ENCODE measurements around the gene CCL8.

Gene CCL8

DNA sequence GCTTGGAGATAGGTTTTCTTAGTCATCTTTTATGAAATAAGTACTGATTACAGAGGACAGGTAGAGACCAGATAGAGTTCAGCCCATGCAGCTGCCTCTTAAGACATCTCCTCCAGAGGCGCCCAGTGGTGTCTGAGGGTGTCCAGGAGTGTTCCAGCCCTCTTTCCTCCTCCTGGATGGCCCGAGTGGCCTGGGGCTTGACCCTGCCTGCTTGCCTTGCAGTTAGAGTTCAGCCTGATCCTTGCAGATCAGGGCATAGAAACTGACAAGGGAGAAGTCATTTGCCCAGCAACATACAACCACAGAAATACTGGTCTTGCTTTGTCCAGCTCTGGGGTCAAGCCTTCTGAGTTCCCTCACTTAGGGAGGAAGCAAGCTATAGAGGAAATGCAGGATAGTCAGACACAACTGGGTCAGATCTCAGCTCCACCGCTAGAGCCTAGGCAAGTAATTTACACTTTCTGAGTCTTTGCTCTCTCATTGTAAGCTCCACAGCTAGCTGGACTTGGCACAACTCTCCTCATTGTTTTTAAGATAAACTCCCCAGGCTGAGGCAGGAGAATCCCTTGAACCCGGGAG lies 47.4 kb downstream of the CCL8 start:
- Histone ChIP-seq H2BK5ac (ENCODE audit: low read length) (no peak overlapping the region), H3K27ac (replicated peaks; ENCODE audit: low read length) (no peak overlapping the region), H3K23ac (ENCODE audit: low read depth, low read length, poor library complexity) (no peak overlapping the region), H2AFZ (ENCODE audit: low read length) (no peak overlapping the region), H2AK5ac (ENCODE audit: low read depth, low read length) (no peak overlapping the region), H3K4me1 (ENCODE audit: control insufficient read depth in 2 of 2, insufficient read depth in 1 of 2, low read depth in 1 of 2, low read length in 2 of 2) (no peaks in the 10 kb centered on the region), H4K91ac (ENCODE audit: low read depth, low read length, poor library complexity) (no peak overlapping the region), H3K9me3 (replicated peaks in 1 of 2; ENCODE audit: control insufficient read depth in 2 of 2, insufficient read depth in 1 of 2, low read depth in 1 of 2, low read length in 2 of 2) (no peaks in the 10 kb centered on the region), H3K9ac (ENCODE audit: low read depth, low read length, poor library complexity) (no peak overlapping the region), H3K79me1 (ENCODE audit: low read depth, low read length) (no peaks in the 10 kb centered on the region), H2BK15ac (ENCODE audit: low read length) (no peak overlapping the region), H2BK12ac (ENCODE audit: low read length) (no peak overlapping the region), H3K4ac (ENCODE audit: low read length) (no peak overlapping the region), H3K18ac (ENCODE audit: low read length) (no peak overlapping the region), H2BK120ac (ENCODE audit: low read depth, low read length) (no peak overlapping the region), H3K36me3 (replicated peaks in 1 of 2; ENCODE audit: control insufficient read depth in 2 of 2, insufficient read depth in 2 of 2, low read length in 2 of 2) (no peaks in the 10 kb centered on the region), H3K4me2 (ENCODE audit: insufficient read depth, low read length, poor library complexity, severe bottlenecking) (no peak overlapping the region), H3K4me3 (ENCODE audit: low read length in 2 of 2) (no peak overlapping the region), H3K14ac (ENCODE audit: low read length) (no peak overlapping the region), H4K8ac (ENCODE audit: low read depth, low read length) (no peak overlapping the region), H3K27me3 (ENCODE audit: control insufficient read depth in 3 of 3, insufficient read depth in 3 of 3, low read depth in 1 of 3, low read length in 3 of 3) (no peaks in the 10 kb centered on the region)
- WGBS, 2 donors (ENCODE audit: extremely low coverage in 2 of 2, insufficient read length in 2 of 2, insufficient replicate concordance in 1 of 2): no CpG with 5 or more reads among the region's 4 CpGs
- DNase-seq (ENCODE audit: low spot score): no peak

GRCh38 chr17:34367486-34368195 lies 48.4 kb downstream of the CCL8 start:
- Histone ChIP-seq H3K4me1 (ENCODE audit: control insufficient read depth in 2 of 2, insufficient read depth in 1 of 2, low read depth in 1 of 2, low read length in 2 of 2) (no peaks in the 10 kb centered on the region), H4K8ac (ENCODE audit: low read depth, low read length) (no peak overlapping the region)
- no peak for DNase-seq (ENCODE audit: low spot score)

GRCh38 chr17:34368196-34368945 lies 49.1 kb downstream of the CCL8 start:
- no peak overlapping the region for H3K14ac ChIP-seq (ENCODE audit: low read length)
- H3K36me3 ChIP-seq (replicated peaks in 1 of 2; ENCODE audit: control insufficient read depth in 2 of 2, insufficient read depth in 2 of 2, low read length in 2 of 2): no peaks in the 10 kb centered on the region
- no peak overlapping the region for H3K23ac ChIP-seq (ENCODE audit: low read depth, low read length, poor library complexity)
- no peaks in the 10 kb centered on the region for H3K9me3 ChIP-seq (replicated peaks in 1 of 2; ENCODE audit: control insufficient read depth in 2 of 2, insufficient read depth in 1 of 2, low read depth in 1 of 2, low read length in 2 of 2)
- no CpG with 5 or more reads among the region's 9 CpGs for WGBS, 2 donors (ENCODE audit: extremely low coverage in 2 of 2, insufficient read length in 2 of 2, insufficient replicate concordance in 1 of 2)
- H3K4me3 ChIP-seq (ENCODE audit: low read length in 2 of 2): no peak overlapping the region
- no peak overlapping the region for H2BK5ac ChIP-seq (ENCODE audit: low read length)
- no peaks in the 10 kb centered on the region for H3K79me1 ChIP-seq (ENCODE audit: low read depth, low read length)
- no peak overlapping the region for H2BK120ac ChIP-seq (ENCODE audit: low read depth, low read length)
- no peak overlapping the region for H3K27ac ChIP-seq (replicated peaks; ENCODE audit: low read length)
- H3K18ac ChIP-seq (ENCODE audit: low read length): no peak overlapping the region
- no peak overlapping the region for H2BK12ac ChIP-seq (ENCODE audit: low read length)
- no peak overlapping the region for H4K8ac ChIP-seq (ENCODE audit: low read depth, low read length)
- H3K4me1 ChIP-seq (ENCODE audit: control insufficient read depth in 2 of 2, insufficient read depth in 1 of 2, low read depth in 1 of 2, low read length in 2 of 2): no peaks in the 10 kb centered on the region
- no peak overlapping the region for H4K91ac ChIP-seq (ENCODE audit: low read depth, low read length, poor library complexity)
- no peak overlapping the region for H2BK15ac ChIP-seq (ENCODE audit: low read length)
- H2AFZ ChIP-seq (ENCODE audit: low read length): no peak overlapping the region
- no peak overlapping the region for H2AK5ac ChIP-seq (ENCODE audit: low read depth, low read length)
- H3K27me3 ChIP-seq (ENCODE audit: control insufficient read depth in 3 of 3, insufficient read depth in 3 of 3, low read depth in 1 of 3, low read length in 3 of 3): no peaks in the 10 kb centered on the region
- H3K4me2 ChIP-seq (ENCODE audit: insufficient read depth, low read length, poor library complexity, severe bottlenecking): no peak overlapping the region
- no peak overlapping the region for H3K9ac ChIP-seq (ENCODE audit: low read depth, low read length, poor library complexity)
- DNase-seq (ENCODE audit: low spot score): no peak
- no peak overlapping the region for H3K4ac ChIP-seq (ENCODE audit: low read length)

More at GRCh38 chr17:34367486-34368195, 48.4 kb downstream of the CCL8 start:
- Histone ChIP-seq H3K36me3 (replicated peaks in 1 of 2; ENCODE audit: control insufficient read depth in 2 of 2, insufficient read depth in 2 of 2, low read length in 2 of 2) (no peaks in the 10 kb centered on the region), H2AFZ (ENCODE audit: low read length) (no peak overlapping the region), H3K4me3 (ENCODE audit: low read length in 2 of 2) (no peak overlapping the region), H3K27me3 (ENCODE audit: control insufficient read depth in 3 of 3, insufficient read depth in 3 of 3, low read depth in 1 of 3, low read length in 3 of 3) (no peaks in the 10 kb centered on the region), H2BK12ac (ENCODE audit: low read length) (no peak overlapping the region), H2BK120ac (ENCODE audit: low read depth, low read length) (no peak overlapping the region), H2BK5ac (ENCODE audit: low read length) (no peak overlapping the region), H4K91ac (ENCODE audit: low read depth, low read length, poor library complexity) (no peak overlapping the region), H3K14ac (ENCODE audit: low read length) (no peak overlapping the region), H3K23ac (ENCODE audit: low read depth, low read length, poor library complexity) (no peak overlapping the region), H3K9me3 (replicated peaks in 1 of 2; ENCODE audit: control insufficient read depth in 2 of 2, insufficient read depth in 1 of 2, low read depth in 1 of 2, low read length in 2 of 2) (no peaks in the 10 kb centered on the region), H3K18ac (ENCODE audit: low read length) (no peak overlapping the region), H2AK5ac (ENCODE audit: low read depth, low read length) (peak overlapping the region; percentile 36), H3K79me1 (ENCODE audit: low read depth, low read length) (no peaks in the 10 kb centered on the region), H3K27ac (replicated peaks; ENCODE audit: low read length) (no peak overlapping the region), H3K4ac (ENCODE audit: low read length) (no peak overlapping the region), H3K9ac (ENCODE audit: low read depth, low read length, poor library complexity) (no peak overlapping the region), H3K4me2 (ENCODE audit: insufficient read depth, low read length, poor library complexity, severe bottlenecking) (no peak overlapping the region), H2BK15ac (ENCODE audit: low read length) (no peak overlapping the region)
- no CpG with 5 or more reads among the region's 9 CpGs for WGBS, 2 donors (ENCODE audit: extremely low coverage in 2 of 2, insufficient read length in 2 of 2, insufficient replicate concordance in 1 of 2)

DNA sequence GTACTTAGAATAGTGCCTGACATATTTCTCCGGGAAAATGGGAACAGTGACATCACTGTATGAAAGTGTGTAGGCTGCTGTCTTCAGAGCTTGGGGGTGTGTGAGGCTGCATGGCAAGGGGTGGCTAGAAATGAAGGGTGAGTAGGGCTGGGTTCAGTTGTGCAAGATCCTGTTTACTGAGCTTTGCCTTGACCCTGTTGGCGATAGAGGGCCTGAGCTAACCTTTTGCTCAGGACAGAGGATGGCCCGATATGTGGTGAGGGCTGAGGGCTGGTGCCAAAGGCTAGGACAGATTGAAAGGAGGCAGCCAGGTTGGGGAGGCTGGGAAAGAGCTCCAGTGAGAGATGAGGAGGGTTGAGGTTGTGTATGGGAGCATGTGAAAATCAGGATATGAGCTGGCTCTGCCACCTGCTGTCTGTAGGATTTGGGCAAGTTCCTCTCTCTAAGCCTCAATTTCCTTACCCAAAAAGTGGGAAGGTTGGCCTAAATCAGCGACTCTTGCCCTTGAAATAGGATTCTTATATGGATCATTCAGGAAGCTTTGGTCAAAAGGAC lies 49.8 kb downstream of the CCL8 start:
- Histone ChIP-seq H2BK120ac (ENCODE audit: low read depth, low read length) (no peak overlapping the region), H2BK5ac (ENCODE audit: low read length) (no peak overlapping the region), H3K4me3 (ENCODE audit: low read length in 2 of 2) (no peak overlapping the region), H3K27me3 (ENCODE audit: control insufficient read depth in 3 of 3, insufficient read depth in 3 of 3, low read depth in 1 of 3, low read length in 3 of 3) (no peaks in the 10 kb centered on the region), H3K4ac (ENCODE audit: low read length) (no peak overlapping the region), H3K36me3 (replicated peaks in 1 of 2; ENCODE audit: control insufficient read depth in 2 of 2, insufficient read depth in 2 of 2, low read length in 2 of 2) (no peaks in the 10 kb centered on the region), H2BK12ac (ENCODE audit: low read length) (no peak overlapping the region), H4K91ac (ENCODE audit: low read depth, low read length, poor library complexity) (no peak overlapping the region), H3K9me3 (replicated peaks in 1 of 2; ENCODE audit: control insufficient read depth in 2 of 2, insufficient read depth in 1 of 2, low read depth in 1 of 2, low read length in 2 of 2) (no peaks in the 10 kb centered on the region), H3K14ac (ENCODE audit: low read length) (peak overlapping the region; percentile 11), H2AK5ac (ENCODE audit: low read depth, low read length) (no peak overlapping the region), H3K4me2 (ENCODE audit: insufficient read depth, low read length, poor library complexity, severe bottlenecking) (no peak overlapping the region), H3K23ac (ENCODE audit: low read depth, low read length, poor library complexity) (no peak overlapping the region), H3K18ac (ENCODE audit: low read length) (no peak overlapping the region), H2BK15ac (ENCODE audit: low read length) (no peak overlapping the region), H3K79me1 (ENCODE audit: low read depth, low read length) (no peaks in the 10 kb centered on the region), H4K8ac (ENCODE audit: low read depth, low read length) (no peak overlapping the region), H2AFZ (ENCODE audit: low read length) (no peak overlapping the region), H3K27ac (replicated peaks; ENCODE audit: low read length) (no peak overlapping the region), H3K4me1 (ENCODE audit: control insufficient read depth in 2 of 2, insufficient read depth in 1 of 2, low read depth in 1 of 2, low read length in 2 of 2) (no peaks in the 10 kb centered on the region), H3K9ac (ENCODE audit: low read depth, low read length, poor library complexity) (no peak overlapping the region)
- no peak for DNase-seq (ENCODE audit: low spot score)
- no CpG with 5 or more reads among the region's 4 CpGs for WGBS, 2 donors (ENCODE audit: extremely low coverage in 2 of 2, insufficient read length in 2 of 2, insufficient replicate concordance in 1 of 2)
